ENCODE data around the gene TMEM132D.

TMEM132D gene

DNA sequence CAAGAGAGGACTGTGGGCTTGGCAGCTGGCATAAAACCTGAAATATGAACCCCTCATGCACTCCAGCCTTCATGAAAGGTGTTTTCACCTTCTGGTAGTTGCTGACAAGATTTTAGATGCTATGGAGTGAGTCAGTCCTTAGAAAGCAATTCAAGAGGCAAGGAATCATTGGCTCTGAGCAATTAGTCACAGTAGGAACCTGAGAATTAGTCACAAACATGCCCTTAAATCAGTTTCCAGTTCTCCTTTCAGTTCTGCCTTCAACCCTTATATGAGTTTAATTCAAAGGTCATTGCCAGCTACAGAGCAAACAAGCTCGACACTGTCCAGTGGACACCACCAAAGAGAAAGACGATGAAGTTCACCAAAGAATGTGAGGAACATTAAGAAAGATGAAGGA, 578.3 kb downstream of the TMEM132D start:
- H2AFZ ChIP-seq (ENCODE audit: low read depth, low read length, severe bottlenecking): no peak overlapping the region
- H3K4me2 ChIP-seq (ENCODE audit: low read depth, low read length, poor library complexity, severe bottlenecking): no peak overlapping the region
- no peaks in the 10 kb centered on the region for H3K79me2 ChIP-seq (ENCODE audit: insufficient read depth, low read length)
- H3K9me3 ChIP-seq (ENCODE audit: insufficient read depth, low read length): no peaks in the 10 kb centered on the region
- H3K4me3 ChIP-seq (ENCODE audit: insufficient read depth, low read length, poor library complexity, severe bottlenecking): no peak overlapping the region
- H3K9ac ChIP-seq (ENCODE audit: low read length): no peak overlapping the region
- TF ChIP-seq, protein P1, sequence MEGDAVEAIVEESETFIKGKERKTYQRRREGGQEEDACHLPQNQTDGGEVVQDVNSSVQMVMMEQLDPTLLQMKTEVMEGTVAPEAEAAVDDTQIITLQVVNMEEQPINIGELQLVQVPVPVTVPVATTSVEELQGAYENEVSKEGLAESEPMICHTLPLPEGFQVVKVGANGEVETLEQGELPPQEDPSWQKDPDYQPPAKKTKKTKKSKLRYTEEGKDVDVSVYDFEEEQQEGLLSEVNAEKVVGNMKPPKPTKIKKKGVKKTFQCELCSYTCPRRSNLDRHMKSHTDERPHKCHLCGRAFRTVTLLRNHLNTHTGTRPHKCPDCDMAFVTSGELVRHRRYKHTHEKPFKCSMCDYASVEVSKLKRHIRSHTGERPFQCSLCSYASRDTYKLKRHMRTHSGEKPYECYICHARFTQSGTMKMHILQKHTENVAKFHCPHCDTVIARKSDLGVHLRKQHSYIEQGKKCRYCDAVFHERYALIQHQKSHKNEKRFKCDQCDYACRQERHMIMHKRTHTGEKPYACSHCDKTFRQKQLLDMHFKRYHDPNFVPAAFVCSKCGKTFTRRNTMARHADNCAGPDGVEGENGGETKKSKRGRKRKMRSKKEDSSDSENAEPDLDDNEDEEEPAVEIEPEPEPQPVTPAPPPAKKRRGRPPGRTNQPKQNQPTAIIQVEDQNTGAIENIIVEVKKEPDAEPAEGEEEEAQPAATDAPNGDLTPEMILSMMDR (IDR thresholded peaks at IDR 0.05; ENCODE audit: insufficient read depth, low read length, poor library complexity, severe bottlenecking): no peak
- TF ChIP-seq EZH2phosphoT487 (conservative IDR thresholded peaks at IDR 0.05; ENCODE audit: low read length): no peak
- no peaks in the 10 kb centered on the region for H4K20me1 ChIP-seq (ENCODE audit: low read depth, low read length)
- no peaks in the 10 kb centered on the region for H3K9me2 ChIP-seq (replicated peaks; ENCODE audit: insufficient read depth, low read length)
- no peaks in the 10 kb centered on the region for H3K36me3 ChIP-seq (ENCODE audit: low read length)
- no peaks in the 10 kb centered on the region for H3F3A ChIP-seq (ENCODE audit: insufficient read depth)
- H3K27me3 ChIP-seq (ENCODE audit: low read length): no peaks in the 10 kb centered on the region
- no peak overlapping the region for H3K27ac ChIP-seq (ENCODE audit: low read depth, low read length)

DNA sequence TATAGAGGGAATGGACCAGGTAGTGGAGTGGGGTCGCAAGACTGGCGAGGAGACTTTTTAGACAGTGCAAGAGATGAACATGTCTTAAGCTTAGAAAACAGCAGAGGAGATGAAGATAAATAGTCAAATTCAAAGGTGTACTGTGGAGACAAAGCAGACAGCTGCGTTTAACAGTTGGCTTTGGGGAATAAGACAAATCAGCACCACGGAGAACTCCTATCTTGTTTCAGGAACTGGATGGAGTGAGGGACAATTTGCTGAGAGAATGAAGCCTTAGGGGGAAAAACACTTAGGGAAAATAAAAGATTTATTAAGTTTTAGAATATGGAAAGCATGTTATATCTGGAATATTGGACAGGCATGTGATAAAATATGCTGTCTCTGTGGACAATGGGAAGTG, 591.8 kb downstream of the TMEM132D start:
- Histone ChIP-seq H3K9ac (ENCODE audit: low read length) (no peak overlapping the region), H3F3A (ENCODE audit: insufficient read depth) (no peaks in the 10 kb centered on the region), H4K20me1 (ENCODE audit: low read depth, low read length) (no peaks in the 10 kb centered on the region)

DNA sequence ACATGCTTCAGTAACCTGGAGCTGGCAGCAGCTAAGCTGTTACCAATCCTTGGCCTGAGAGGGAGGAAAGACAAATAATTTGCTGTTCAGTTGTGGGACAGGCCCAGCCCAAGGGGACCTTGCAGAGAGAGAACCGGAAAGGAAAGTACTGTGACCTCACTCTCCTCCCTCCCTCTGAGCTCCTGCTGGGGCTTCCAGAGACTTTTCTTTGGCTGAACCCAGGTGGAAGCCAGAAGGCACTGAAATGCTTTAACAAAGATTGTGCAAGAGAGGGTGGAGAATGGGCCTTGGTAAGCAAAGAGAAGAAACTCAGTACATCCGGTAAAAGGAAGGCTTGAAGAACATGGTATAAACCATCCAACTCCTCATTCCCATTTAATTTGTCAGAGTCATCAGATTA, 593.5 kb downstream of the TMEM132D start:
- Histone ChIP-seq H3K27ac (ENCODE audit: low read depth, low read length) (no peak overlapping the region), H3K9me2 (replicated peaks; ENCODE audit: insufficient read depth, low read length) (no peaks in the 10 kb centered on the region), H3F3A (ENCODE audit: insufficient read depth) (no peaks in the 10 kb centered on the region)

More for the DNA sequence above, 591.8 kb downstream of the TMEM132D start:
- Histone ChIP-seq H3K27ac (ENCODE audit: low read depth, low read length) (no peak overlapping the region), H2AFZ (ENCODE audit: low read depth, low read length, severe bottlenecking) (no peak overlapping the region), H3K9me2 (replicated peaks; ENCODE audit: insufficient read depth, low read length) (no peaks in the 10 kb centered on the region), H3K79me2 (ENCODE audit: insufficient read depth, low read length) (no peaks in the 10 kb centered on the region), H3K9me3 (ENCODE audit: insufficient read depth, low read length) (no peaks in the 10 kb centered on the region), H3K27me3 (ENCODE audit: low read length) (no peaks in the 10 kb centered on the region), H3K4me3 (ENCODE audit: insufficient read depth, low read length, poor library complexity, severe bottlenecking) (no peak overlapping the region), H3K4me2 (ENCODE audit: low read depth, low read length, poor library complexity, severe bottlenecking) (no peak overlapping the region), H3K36me3 (ENCODE audit: low read length) (no peaks in the 10 kb centered on the region)
- TF ChIP-seq EZH2phosphoT487 (conservative IDR thresholded peaks at IDR 0.05; ENCODE audit: low read length): no peak
- TF ChIP-seq, protein P1 (IDR thresholded peaks at IDR 0.05; ENCODE audit: insufficient read depth, low read length, poor library complexity, severe bottlenecking): no peak

More for the DNA sequence above, 593.5 kb downstream of the TMEM132D start:
- Histone ChIP-seq H2AFZ (ENCODE audit: low read depth, low read length, severe bottlenecking) (no peak overlapping the region), H3K79me2 (ENCODE audit: insufficient read depth, low read length) (no peaks in the 10 kb centered on the region), H3K4me3 (ENCODE audit: insufficient read depth, low read length, poor library complexity, severe bottlenecking) (no peak overlapping the region), H3K9me3 (ENCODE audit: insufficient read depth, low read length) (no peaks in the 10 kb centered on the region), H3K27me3 (ENCODE audit: low read length) (no peaks in the 10 kb centered on the region), H4K20me1 (ENCODE audit: low read depth, low read length) (no peaks in the 10 kb centered on the region), H3K9ac (ENCODE audit: low read length) (no peak overlapping the region), H3K36me3 (ENCODE audit: low read length) (no peaks in the 10 kb centered on the region), H3K4me2 (ENCODE audit: low read depth, low read length, poor library complexity, severe bottlenecking) (no peak overlapping the region)
- no peak for TF ChIP-seq EZH2phosphoT487 (conservative IDR thresholded peaks at IDR 0.05; ENCODE audit: low read length)
- TF ChIP-seq, protein P1 (IDR thresholded peaks at IDR 0.05; ENCODE audit: insufficient read depth, low read length, poor library complexity, severe bottlenecking): no peak

Measured in SU-DHL-6 (cell line).